GM12891 (cell line): ENCODE results near the gene RHPN2.
"Not testable (repeated sequence)": the region's sequence is repeated elsewhere in the genome, so short reads cannot be mapped to it uniquely, and the experiment has no call there.

ENCODE experiments used
- POLR2A ChIP-seq: IDR thresholded peaks from 2 replicates; pipeline ENCODE4 v1.6.1; 2011; ENCODE audit warnings: low read depth, low read length, control low read depth
- SPI1 ChIP-seq: IDR thresholded peaks from 2 replicates; pipeline ENCODE4 v1.6.1; 2011; ENCODE audit warnings: low read depth, low read length, control low read depth
- TAF1 ChIP-seq: IDR thresholded peaks from 2 replicates; pipeline ENCODE4 v1.6.1; 2011; ENCODE audit warnings: low read depth, low read length, control low read depth

DNA sequence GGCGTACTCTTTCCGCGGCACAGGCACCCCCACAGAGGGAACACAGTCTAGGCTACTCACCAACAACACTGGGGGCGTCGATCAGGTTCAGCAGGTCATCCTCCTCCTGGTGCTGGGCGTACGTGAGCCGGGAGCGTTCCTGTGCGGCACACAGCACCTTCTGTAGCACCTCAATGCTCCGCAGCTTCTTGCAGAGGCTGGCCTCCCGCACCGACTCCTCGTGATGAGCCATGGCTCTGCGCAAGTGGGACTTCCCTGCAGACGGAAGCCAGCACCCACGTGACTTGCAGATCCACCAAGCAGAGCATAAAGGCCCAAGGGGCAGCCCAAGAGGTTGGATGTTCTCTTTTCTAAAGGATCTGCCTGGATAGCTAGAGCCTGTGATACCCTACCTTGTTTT lies 68.7 kb downstream of the RHPN2 start:
- not testable (repeated sequence) for TF ChIP-seq TAF1, POLR2A, SPI1
